Stimulated activated effector memory CD8-positive, alpha-beta T cell treated with anti-CD3 and anti-CD28 coated beads, Interleukin-12 subunit alpha, Interleukin-12 subunit beta, amount 100 ng/mL, for 72 hours (primary cell): Measurements from ENCODE around the gene RIMKLA.

Experiments used
- ATAC-seq: fragments of 150-1000 bp; cut with Tn5 transposase; 2 replicates; pipeline ENCODE4 v1.10.0; 2021
- DNase-seq, 2 donors: peaks; one replicate each; pipeline ENCODE4 v3.0.0; 2021 to 2022; ENCODE audit warnings: low spot score in 2 of 2
- H3K27ac Mint-ChIP-seq: one replicate; pipeline ENCODE4 v1.8.0; 2022; ENCODE audit warnings: mild to moderate bottlenecking, mixed read lengths
- H3K36me3 Mint-ChIP-seq: one replicate; pipeline ENCODE4 v1.8.0; 2022; ENCODE audit warnings: mild to moderate bottlenecking, mixed read lengths
- H3K4me1 Mint-ChIP-seq: one replicate; pipeline ENCODE4 v1.8.0; 2022; ENCODE audit warnings: mixed read lengths
- H3K4me3 Mint-ChIP-seq: one replicate; pipeline ENCODE4 v1.8.0; 2022; ENCODE audit warnings: mild to moderate bottlenecking, mixed read lengths
- H3K9me3 Mint-ChIP-seq: one replicate; pipeline ENCODE4 v1.8.0; 2022; ENCODE audit warnings: mixed read lengths

RIMKLA gene

DNA sequence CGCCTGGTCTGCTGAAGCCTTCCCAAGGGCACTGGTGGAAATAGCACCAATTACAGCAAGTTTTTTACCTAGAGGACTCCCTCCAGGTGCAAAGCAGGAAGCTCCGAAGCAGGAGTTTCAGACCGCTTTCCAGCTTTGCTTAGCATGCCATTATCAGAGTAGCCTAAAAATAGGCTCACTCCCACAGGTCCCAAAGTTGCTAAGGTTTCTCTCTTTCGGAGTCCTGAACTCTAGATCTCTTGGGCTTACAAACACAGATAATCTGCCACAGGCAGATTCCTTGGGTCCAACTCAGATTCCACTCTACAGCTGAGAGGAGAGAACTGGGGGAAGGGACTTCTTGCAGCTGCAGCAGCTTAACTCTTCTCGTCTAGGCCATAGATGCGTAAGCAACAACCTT lies 52.8 kb downstream of the RIMKLA start:
- H3K27ac Mint-ChIP-seq = no peak overlapping the region
- peaks cover 8% of the 10 kb centered on the region for H3K4me1 Mint-ChIP-seq
- DNase-seq (no peak), ATAC-seq (no peak)
- no peaks in the 10 kb centered on the region for H3K36me3 Mint-ChIP-seq
- no peaks in the 10 kb centered on the region for H3K9me3 Mint-ChIP-seq
- H3K4me3 Mint-ChIP-seq = no peak overlapping the region

GRCh38 chr1:42434340-42434739 lies 53.7 kb downstream of the RIMKLA start:
- Mint-ChIP-seq H3K9me3 (no peaks in the 10 kb centered on the region), H3K36me3 (no peaks in the 10 kb centered on the region), H3K27ac (no peak overlapping the region), H3K4me1 (peaks cover 8% of the 10 kb centered on the region), H3K4me3 (no peak overlapping the region)
- DNase-seq (no peak), ATAC-seq (no peak)

DNA sequence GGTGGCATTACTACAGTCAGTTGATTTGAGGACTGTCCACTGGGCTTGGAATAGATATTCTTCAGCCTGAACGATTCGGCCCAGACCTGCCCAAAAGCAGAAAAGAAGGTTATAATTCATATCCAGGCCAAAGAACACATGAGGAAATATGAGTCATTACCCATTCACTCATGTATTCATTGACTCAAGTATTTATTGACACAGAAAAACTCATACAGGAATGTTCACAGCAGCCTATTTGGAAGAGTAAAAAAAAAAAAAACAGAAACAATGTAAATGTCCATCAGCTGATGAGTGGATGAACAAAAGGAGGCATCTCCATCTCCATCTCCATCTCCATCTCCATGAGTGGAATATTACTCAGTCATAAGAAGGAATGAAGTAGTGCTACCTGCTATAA lies 59.3 kb downstream of the RIMKLA start:
- Mint-ChIP-seq H3K4me1 (no peaks in the 10 kb centered on the region), H3K36me3 (no peaks in the 10 kb centered on the region), H3K9me3 (no peaks in the 10 kb centered on the region), H3K27ac (no peak overlapping the region), H3K4me3 (no peak overlapping the region)
- ATAC-seq (no peak), DNase-seq (no peak)

DNA sequence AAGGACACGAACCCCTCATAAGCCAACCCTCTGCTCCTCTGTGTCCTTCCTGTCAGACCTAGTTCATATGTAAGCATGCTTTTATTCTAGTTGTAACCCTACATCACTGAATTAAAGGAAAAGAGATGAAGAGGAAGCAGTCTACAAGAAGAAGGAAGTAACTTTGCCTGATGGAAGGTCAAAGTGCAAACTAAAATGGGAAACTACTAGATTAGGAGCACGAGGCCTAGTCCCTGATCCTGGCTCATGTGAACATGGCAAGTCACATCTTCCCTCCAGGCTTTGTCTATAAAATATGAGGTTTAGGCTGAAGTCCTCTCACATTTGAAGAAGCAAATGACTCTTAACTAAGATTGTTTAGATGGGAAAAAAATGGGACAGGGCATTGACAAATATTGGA lies 62.1 kb downstream of the RIMKLA start:
- DNase-seq (no peak), ATAC-seq (no peak)
- H3K4me3 Mint-ChIP-seq = no peak overlapping the region
- H3K36me3 Mint-ChIP-seq = no peaks in the 10 kb centered on the region
- no peaks in the 10 kb centered on the region for H3K9me3 Mint-ChIP-seq
- H3K27ac Mint-ChIP-seq = no peak overlapping the region
- H3K4me1 Mint-ChIP-seq = no peaks in the 10 kb centered on the region

DNA sequence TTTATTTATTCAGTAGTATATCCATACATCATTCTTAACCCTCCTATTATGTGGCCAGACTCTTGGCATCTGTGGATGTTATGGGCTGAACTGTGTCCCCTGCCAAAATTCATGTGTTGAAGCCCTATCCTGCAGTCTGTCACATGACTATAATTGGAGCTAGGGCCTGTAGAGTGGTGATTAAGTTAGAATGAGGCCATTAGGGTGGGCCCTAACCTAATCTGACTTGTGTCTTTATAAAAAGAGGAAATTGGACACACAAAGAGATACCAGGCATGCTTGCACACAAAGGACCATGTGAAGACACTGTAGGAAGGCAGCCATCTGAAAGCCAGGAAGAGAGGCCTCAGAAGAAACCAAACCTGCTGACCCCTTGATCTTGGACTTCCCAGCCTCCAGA lies 68.7 kb downstream of the RIMKLA start:
- no peaks in the 10 kb centered on the region for H3K36me3 Mint-ChIP-seq
- no peak overlapping the region for H3K27ac Mint-ChIP-seq
- no peaks in the 10 kb centered on the region for H3K9me3 Mint-ChIP-seq
- no peak overlapping the region for H3K4me3 Mint-ChIP-seq
- ATAC-seq = no peak
- H3K4me1 Mint-ChIP-seq = peaks cover 5% of the 10 kb centered on the region
- no peak for DNase-seq

DNA sequence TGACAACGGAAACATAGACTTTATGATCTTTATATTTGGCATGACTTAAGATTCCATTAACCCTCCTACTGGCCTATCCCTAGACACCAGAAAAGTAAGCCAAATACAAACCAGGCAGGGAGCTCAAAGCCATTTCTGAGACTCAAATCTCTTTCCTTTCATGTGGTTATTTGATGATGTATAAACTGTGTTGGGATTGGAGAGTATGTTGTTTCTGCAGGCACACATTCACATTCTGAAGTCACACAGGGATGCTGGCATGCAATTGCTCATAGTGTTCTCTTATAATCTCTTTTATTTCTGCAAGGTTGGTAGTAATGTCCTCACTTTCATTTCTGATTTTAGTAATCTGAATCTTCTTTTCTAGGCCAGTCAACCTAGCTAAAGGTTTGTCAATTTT lies 69.5 kb downstream of the RIMKLA start:
- Mint-ChIP-seq H3K4me1 (peaks cover 6% of the 10 kb centered on the region), H3K4me3 (no peak overlapping the region), H3K9me3 (no peaks in the 10 kb centered on the region), H3K36me3 (peaks cover 4% of the 10 kb centered on the region), H3K27ac (no peak overlapping the region)
- ATAC-seq (peak; percentile 76), DNase-seq (no peak)

- H3K9me3 Mint-ChIP-seq = no peaks in the 10 kb centered on the region
- H3K36me3 Mint-ChIP-seq = peaks cover 36% of the 10 kb centered on the region
- H3K4me1 Mint-ChIP-seq = peaks cover 32% of the 10 kb centered on the region
- DNase-seq (no peak), ATAC-seq (no peak)
- no peak overlapping the region for H3K4me3 Mint-ChIP-seq
- no peak overlapping the region for H3K27ac Mint-ChIP-seq
Observed at GRCh38 chr1:42453386-42453785, 72.8 kb downstream of the RIMKLA start.

DNA sequence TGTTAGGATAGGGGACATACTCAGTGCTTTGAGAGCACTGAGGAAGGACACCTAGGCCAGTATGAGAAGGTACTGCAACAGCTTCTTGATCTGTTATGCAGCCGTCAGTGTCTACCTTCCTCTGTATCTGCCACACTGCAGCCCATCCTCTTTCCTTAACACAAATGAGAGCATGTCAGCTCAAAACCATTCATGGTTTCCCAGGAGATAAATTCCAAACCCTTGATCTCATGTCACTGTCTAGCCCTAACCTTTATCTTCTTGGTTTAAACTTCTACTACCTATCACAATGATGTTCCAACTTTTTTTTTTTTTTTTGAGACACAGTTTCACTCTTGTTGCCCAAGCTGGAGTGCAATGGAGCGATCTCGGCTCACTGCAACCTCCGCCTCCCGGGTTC lies 73.8 kb downstream of the RIMKLA start:
- Mint-ChIP-seq H3K4me1 (peaks cover 34% of the 10 kb centered on the region), H3K36me3 (peaks cover 47% of the 10 kb centered on the region), H3K4me3 (no peak overlapping the region), H3K27ac (no peak overlapping the region), H3K9me3 (no peaks in the 10 kb centered on the region)
- ATAC-seq (no peak), DNase-seq (no peak)

- DNase-seq (peak; percentile 84 to 94), ATAC-seq (peak; percentile 94)
- H3K4me3 Mint-ChIP-seq = peak within 1 kb of the TSS; percentile 82
- H3K27ac Mint-ChIP-seq = peak within 1 kb of the TSS; percentile 96
- H3K36me3 Mint-ChIP-seq = peaks cover 64% of the 10 kb centered on the region
- no peaks in the 10 kb centered on the region for H3K9me3 Mint-ChIP-seq
- H3K4me1 Mint-ChIP-seq = peaks cover 34% of the 10 kb centered on the region
Observed at GRCh38 chr1:42456010-42456753, 75.6 kb downstream of the RIMKLA start, which contains the start of the genes PPCS and ZMYND12. Gene PPCS (plus strand): TSS chr1:42456543. CDS start chr1:42456566, 23 bp downstream. Gene ZMYND12 (minus strand): TSS chr1:42456022. CDS start chr1:42455997, 25 bp downstream.

DNA sequence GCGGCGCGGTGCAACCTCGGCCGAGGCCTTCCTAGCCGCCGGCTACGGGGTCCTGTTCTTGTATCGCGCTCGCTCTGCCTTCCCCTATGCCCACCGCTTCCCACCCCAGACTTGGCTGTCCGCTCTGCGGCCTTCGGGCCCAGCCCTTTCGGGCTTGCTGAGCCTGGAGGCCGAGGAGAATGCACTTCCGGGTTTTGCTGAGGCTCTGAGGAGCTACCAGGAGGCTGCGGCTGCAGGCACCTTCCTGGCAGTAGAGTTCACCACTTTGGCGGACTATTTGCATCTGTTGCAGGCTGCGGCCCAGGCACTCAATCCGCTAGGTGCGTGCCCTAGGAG lies 76.1 kb downstream of the RIMKLA start:
- peaks cover 70% of the 10 kb centered on the region for H3K36me3 Mint-ChIP-seq
- H3K9me3 Mint-ChIP-seq = no peaks in the 10 kb centered on the region
- H3K4me1 Mint-ChIP-seq = peaks cover 35% of the 10 kb centered on the region
- H3K27ac Mint-ChIP-seq = peak overlapping the region; percentile 96
- peak overlapping the region; percentile 82 for H3K4me3 Mint-ChIP-seq
- DNase-seq = peak in 1 of 2 donors; percentile 51
- ATAC-seq = peak; percentile 77

DNA sequence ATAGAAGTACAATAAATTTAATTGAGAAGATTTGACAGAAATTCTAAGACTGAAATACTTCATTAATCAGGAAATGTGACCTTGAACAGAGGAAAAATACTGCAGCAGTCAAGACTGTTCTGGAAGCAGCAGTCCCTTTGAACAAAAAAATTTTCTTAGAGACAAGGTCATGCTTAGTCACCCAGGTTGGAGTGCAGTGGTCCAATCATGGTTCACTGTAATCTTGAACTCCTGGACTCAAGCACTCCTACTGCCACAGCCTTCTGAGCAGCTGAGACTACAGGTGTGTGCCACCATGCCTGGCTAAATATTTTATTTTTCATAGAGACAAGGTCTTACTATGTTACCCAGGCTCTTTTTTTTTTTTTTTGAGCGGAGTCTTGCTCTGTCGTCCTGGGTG lies 80.6 kb downstream of the RIMKLA start:
- H3K36me3 Mint-ChIP-seq = peaks cover 69% of the 10 kb centered on the region
- peaks cover 44% of the 10 kb centered on the region for H3K4me1 Mint-ChIP-seq

GRCh38 chr1:42462828-42463763 lies 82.5 kb downstream of the RIMKLA start, which contains the start of gene CCDC30:
Gene CCDC30 (plus strand): TSS chr1:42463286. CDS start chr1:42480552, 17,266 bp downstream.
- ATAC-seq (peak; percentile 100), DNase-seq (peak; percentile 73 to 95)
- Mint-ChIP-seq H3K36me3 (peaks cover 50% of the 10 kb centered on the region), H3K9me3 (no peaks in the 10 kb centered on the region), H3K4me1 (peaks cover 32% of the 10 kb centered on the region), H3K27ac (peak within 1 kb of the TSS; percentile 84), H3K4me3 (peak within 1 kb of the TSS; percentile 73)

More for the DNA sequence above, 80.6 kb downstream of the RIMKLA start:
- Mint-ChIP-seq H3K9me3 (no peaks in the 10 kb centered on the region), H3K27ac (no peak overlapping the region), H3K4me3 (no peak overlapping the region)
- no peak for DNase-seq
- ATAC-seq = no peak

GRCh38 chr1:42463921-42464320 lies 83.3 kb downstream of the RIMKLA start:
- Mint-ChIP-seq H3K4me3 (peak overlapping the region; percentile 73), H3K36me3 (peaks cover 42% of the 10 kb centered on the region), H3K27ac (no peak overlapping the region), H3K9me3 (no peaks in the 10 kb centered on the region), H3K4me1 (peaks cover 29% of the 10 kb centered on the region)
- DNase-seq = no peak
- no peak for ATAC-seq

- peaks cover 31% of the 10 kb centered on the region for H3K4me1 Mint-ChIP-seq
- peaks cover 21% of the 10 kb centered on the region for H3K36me3 Mint-ChIP-seq
- DNase-seq = no peak
- no peaks in the 10 kb centered on the region for H3K9me3 Mint-ChIP-seq
- no peak overlapping the region for H3K27ac Mint-ChIP-seq
- no peak for ATAC-seq
- no peak overlapping the region for H3K4me3 Mint-ChIP-seq
Observed at GRCh38 chr1:42466030-42466429, 85.4 kb downstream of the RIMKLA start.

DNA sequence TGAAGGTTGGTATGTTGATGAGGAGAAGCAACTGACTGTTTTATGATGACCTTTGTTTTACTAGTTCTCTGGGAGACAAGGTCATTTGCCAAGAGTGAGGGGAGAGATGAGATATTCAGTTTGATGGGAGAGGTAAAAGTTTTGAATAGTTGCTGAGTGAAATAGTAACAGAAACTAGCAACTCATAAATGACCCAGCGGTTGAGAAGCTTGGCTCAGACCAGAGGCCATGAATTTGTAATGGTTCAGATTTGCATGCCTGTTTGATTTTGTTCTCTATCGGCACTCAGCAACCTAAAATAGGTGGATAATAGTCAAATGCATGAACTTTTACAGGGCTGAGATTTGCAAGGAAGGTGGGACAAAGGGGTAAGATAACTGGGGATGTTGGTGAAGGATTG lies 89.1 kb downstream of the RIMKLA start:
- no peak overlapping the region for H3K4me3 Mint-ChIP-seq
- H3K4me1 Mint-ChIP-seq = peaks cover 8% of the 10 kb centered on the region
- no peaks in the 10 kb centered on the region for H3K36me3 Mint-ChIP-seq
- DNase-seq (no peak), ATAC-seq (peak; percentile 40)
- H3K27ac Mint-ChIP-seq = no peak overlapping the region
- no peaks in the 10 kb centered on the region for H3K9me3 Mint-ChIP-seq
